IPS DF 6.9 (cell line): ENCODE data around the gene FNDC1.
A peak's percentile ranks its signal among the peaks of the same experiment; 100 is the strongest.
"Not testable (repeated sequence)": the region's sequence is repeated elsewhere in the genome, so short reads cannot be mapped to it uniquely, and the experiment has no call there.

Source experiments
- DNase-seq: peaks from one replicate; pipeline ENCODE4 v3.0.0-alpha.2; 2013; ENCODE audit warnings: low read depth, low spot score
- H3K27ac ChIP-seq: one replicate; pipeline ENCODE4 v1.5.1; 2013; ENCODE audit warnings: low read length, control low read depth
- H3K27me3 ChIP-seq: 2 replicates; pipeline ENCODE4 v1.6.1; 2013; ENCODE audit warnings: mild to moderate bottlenecking, low read length; ENCODE audit not compliant: control insufficient read depth, insufficient read depth
- H3K36me3 ChIP-seq: 2 replicates; pipeline ENCODE4 v1.6.1; 2013; ENCODE audit warnings: low read length; ENCODE audit not compliant: control insufficient read depth, insufficient read depth
- H3K4me1 ChIP-seq: 2 replicates; pipeline ENCODE4 v1.6.1; 2013; ENCODE audit warnings: low read length; ENCODE audit not compliant: control insufficient read depth, insufficient read depth
- H3K4me3 ChIP-seq: 2 replicates; pipeline ENCODE4 v1.5.1; 2013; ENCODE audit warnings: mild to moderate bottlenecking, low read length
- H3K9me3 ChIP-seq: 2 replicates; pipeline ENCODE4 v1.6.1; 2013; ENCODE audit warnings: low read length, inconsistent platforms; ENCODE audit not compliant: control insufficient read depth, insufficient read depth
- WGBS: extraction: QIAGEN DNeasy Blood & Tissue Kit; methylation state at CpG from one replicate; pipeline ENCODE4 v1.1.7; 2013; ENCODE audit warnings: mixed read lengths, missing lambda C conversion rate; ENCODE audit not compliant: insufficient read length, insufficient coverage; 5-methylcytosine and 5-hydroxymethylcytosine counted together

FNDC1 gene

DNA sequence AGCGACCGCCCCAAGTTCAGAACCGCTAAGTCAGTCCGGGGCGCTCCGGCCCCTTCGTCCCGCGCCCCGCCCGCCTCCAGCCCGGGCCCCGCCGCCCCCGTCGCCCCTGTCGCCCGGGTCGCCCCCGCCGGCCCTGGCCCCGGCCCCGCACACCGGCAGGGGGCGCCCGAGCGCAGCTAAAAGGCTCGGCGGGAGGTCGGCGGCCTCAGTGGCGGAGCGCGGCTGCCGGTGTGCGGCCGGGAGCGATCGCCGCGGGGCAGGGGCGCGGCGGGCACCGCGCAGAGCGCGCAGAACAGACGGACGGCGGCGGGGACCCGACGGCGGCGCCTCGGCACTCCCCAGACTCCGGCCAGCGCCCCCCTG lies at the start of gene FNDC1:
TSS of gene FNDC1 (plus strand) at position 208 of the 363 bp plus-strand sequence. CDS start 197 bp downstream, outside the sequence.
- WGBS = no CpG with 5 or more reads among the region's 59 CpGs
- DNase-seq = no peak
- H3K4me1 ChIP-seq = no peaks in the 10 kb centered on the region
- peaks cover 31% of the 10 kb centered on the region for H3K27me3 ChIP-seq
- no peak within 1 kb of the TSS for H3K27ac ChIP-seq
- no peaks in the 10 kb centered on the region for H3K36me3 ChIP-seq
- H3K9me3 ChIP-seq = no peaks in the 10 kb centered on the region
- peak within 1 kb of the TSS; percentile 54; the same call in 1 of the 2 replicates for H3K4me3 ChIP-seq

DNA sequence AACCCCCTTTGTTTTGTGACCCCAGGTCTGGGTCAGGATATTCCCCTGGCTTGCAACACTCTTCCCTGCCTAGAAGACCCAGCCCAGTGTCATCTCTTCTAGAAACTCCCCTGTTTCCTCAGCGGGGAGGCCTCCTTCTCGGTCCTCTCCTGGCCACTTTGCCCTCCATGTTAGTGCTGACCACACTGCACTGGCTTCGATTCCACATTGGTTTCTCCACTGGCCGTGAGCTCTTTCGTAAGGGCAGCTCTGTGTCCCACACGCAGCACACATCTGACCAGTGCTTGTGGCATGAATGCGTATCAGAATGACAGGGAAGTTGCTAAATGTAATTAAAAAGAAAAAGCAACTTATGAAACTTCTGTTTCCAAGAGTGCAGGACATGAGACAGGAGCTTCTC lies 49.4 kb upstream of the FNDC1 start:
- no peak overlapping the region for H3K4me3 ChIP-seq
- no peak overlapping the region for H3K27ac ChIP-seq
- H3K9me3 ChIP-seq = no peaks in the 10 kb centered on the region
- H3K36me3 ChIP-seq = no peaks in the 10 kb centered on the region
- no peak for DNase-seq
- no CpG with 5 or more reads among the region's 7 CpGs for WGBS
- no peaks in the 10 kb centered on the region for H3K4me1 ChIP-seq
- no peaks in the 10 kb centered on the region for H3K27me3 ChIP-seq

GRCh38 chr6:159121486-159121885 lies 47.7 kb upstream of the FNDC1 start:
- Histone ChIP-seq H3K27me3 (no peaks in the 10 kb centered on the region), H3K36me3 (no peaks in the 10 kb centered on the region), H3K9me3 (no peaks in the 10 kb centered on the region), H3K4me3 (no peak overlapping the region), H3K4me1 (no peaks in the 10 kb centered on the region), H3K27ac (no peak overlapping the region)
- no CpG with 5 or more reads among the region's 5 CpGs for WGBS
- DNase-seq = no peak

DNA sequence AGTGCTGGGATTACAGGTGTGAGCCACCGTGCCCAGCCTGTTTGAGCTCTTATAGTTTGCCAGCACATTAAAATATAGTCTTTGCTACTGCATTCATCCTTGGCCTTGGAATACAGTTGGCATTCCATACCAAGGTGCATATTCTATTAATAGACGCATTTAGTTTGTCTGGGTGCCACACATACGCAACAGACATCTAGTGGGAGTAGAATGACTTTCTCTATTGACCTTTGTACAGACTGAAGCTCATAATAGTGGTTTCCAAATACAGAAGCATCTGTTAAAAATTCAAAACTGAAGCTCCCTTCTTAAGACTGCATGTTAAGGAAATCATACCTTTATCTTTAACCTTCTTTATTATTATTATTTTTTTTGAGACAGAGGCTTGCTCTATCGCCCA lies 46.7 kb upstream of the FNDC1 start:
- Histone ChIP-seq H3K4me1 (no peaks in the 10 kb centered on the region), H3K36me3 (no peaks in the 10 kb centered on the region), H3K4me3 (no peak overlapping the region), H3K27me3 (no peaks in the 10 kb centered on the region), H3K9me3 (no peaks in the 10 kb centered on the region), H3K27ac (no peak overlapping the region)
- DNase-seq = no peak
- WGBS = no CpG with 5 or more reads among the region's 4 CpGs

- H3K9me3 ChIP-seq, H3K36me3 ChIP-seq, H3K4me3 ChIP-seq, H3K27me3 ChIP-seq, DNase-seq, H3K27ac ChIP-seq, H3K4me1 ChIP-seq: not testable (repeated sequence)
- no CpG with 5 or more reads among the region's 2 CpGs for WGBS
Measured at GRCh38 chr6:159123831-159124230, 45.4 kb upstream of the FNDC1 start.

DNA sequence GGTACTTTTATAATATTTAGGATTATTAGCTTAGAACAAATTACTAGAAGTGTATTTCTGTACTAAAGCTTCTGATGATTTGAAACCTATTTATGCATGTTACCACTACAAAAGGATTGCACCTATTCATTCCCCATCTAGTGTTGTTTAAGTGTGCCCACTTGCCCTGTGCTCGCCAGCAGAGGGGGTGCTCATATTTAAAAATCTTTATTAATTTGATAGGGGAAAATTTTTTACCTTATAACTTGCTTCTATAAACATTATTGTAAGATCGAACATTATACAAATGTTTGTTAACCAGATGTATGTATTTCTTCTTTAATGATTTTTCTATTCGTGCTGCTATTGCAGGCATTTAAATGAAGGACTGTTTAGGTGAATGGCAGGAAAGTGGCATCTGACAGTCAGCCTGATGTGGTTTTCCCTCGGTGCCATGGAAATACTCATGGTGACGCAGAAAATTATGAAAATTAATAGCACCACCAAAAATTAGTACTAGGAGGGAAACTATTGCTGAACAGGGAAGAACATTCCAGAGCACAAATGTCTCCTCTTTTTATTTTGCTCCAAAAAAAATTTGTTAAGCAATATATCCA lies 44.1 kb upstream of the FNDC1 start:
- no peak overlapping the region for H3K27ac ChIP-seq
- no CpG with 5 or more reads among the region's 5 CpGs for WGBS
- no peak overlapping the region for H3K4me3 ChIP-seq
- H3K36me3 ChIP-seq = no peaks in the 10 kb centered on the region
- no peaks in the 10 kb centered on the region for H3K27me3 ChIP-seq
- no peaks in the 10 kb centered on the region; the same call in 1 of the 2 replicates for H3K4me1 ChIP-seq
- no peaks in the 10 kb centered on the region for H3K9me3 ChIP-seq
- no peak for DNase-seq

- Histone ChIP-seq H3K4me3 (no peak overlapping the region), H3K36me3 (no peaks in the 10 kb centered on the region), H3K4me1 (no peaks in the 10 kb centered on the region; the same call in 1 of the 2 replicates), H3K27ac (no peak overlapping the region), H3K27me3 (no peaks in the 10 kb centered on the region), H3K9me3 (no peaks in the 10 kb centered on the region)
- WGBS = no CpG with 5 or more reads among the region's 5 CpGs
- no peak for DNase-seq
Measured at GRCh38 chr6:159125951-159126352, 43.2 kb upstream of the FNDC1 start.

- no peaks in the 10 kb centered on the region for H3K27me3 ChIP-seq
- H3K36me3 ChIP-seq = no peaks in the 10 kb centered on the region
- no peak overlapping the region for H3K27ac ChIP-seq
- WGBS = no CpG with 5 or more reads among the region's 5 CpGs
- H3K9me3 ChIP-seq = no peaks in the 10 kb centered on the region
- no peak for DNase-seq
- H3K4me1 ChIP-seq = no peaks in the 10 kb centered on the region; the same call in 1 of the 2 replicates
- H3K4me3 ChIP-seq = no peak overlapping the region
Measured at GRCh38 chr6:159126590-159126989, 42.6 kb upstream of the FNDC1 start.

DNA sequence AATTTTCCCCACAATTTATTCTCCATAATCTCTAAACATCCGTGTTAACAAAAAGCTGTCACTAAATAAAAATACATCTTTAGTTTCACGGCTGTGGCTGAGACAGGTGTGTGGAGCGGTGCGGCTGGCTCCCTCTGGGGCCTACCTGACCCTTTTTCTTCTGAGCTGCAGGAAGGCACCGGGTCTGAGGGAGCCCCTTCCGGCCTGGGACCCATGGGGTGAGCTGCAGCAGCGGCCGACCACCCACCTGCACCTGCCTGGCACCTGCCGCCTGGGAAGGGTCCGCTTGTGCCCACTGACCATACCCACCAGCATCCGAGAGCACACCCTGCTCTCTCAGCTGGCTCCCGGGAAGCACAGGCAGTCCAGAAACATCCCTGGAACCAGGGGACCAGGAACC lies 41.5 kb upstream of the FNDC1 start:
- Histone ChIP-seq H3K9me3 (no peaks in the 10 kb centered on the region), H3K27ac (no peak overlapping the region), H3K27me3 (no peaks in the 10 kb centered on the region), H3K36me3 (no peaks in the 10 kb centered on the region), H3K4me3 (no peak overlapping the region), H3K4me1 (no peaks in the 10 kb centered on the region; the same call in 1 of the 2 replicates)
- no peak for DNase-seq
- 100% methylated on average over 1 of the region's 12 CpGs for WGBS

DNA sequence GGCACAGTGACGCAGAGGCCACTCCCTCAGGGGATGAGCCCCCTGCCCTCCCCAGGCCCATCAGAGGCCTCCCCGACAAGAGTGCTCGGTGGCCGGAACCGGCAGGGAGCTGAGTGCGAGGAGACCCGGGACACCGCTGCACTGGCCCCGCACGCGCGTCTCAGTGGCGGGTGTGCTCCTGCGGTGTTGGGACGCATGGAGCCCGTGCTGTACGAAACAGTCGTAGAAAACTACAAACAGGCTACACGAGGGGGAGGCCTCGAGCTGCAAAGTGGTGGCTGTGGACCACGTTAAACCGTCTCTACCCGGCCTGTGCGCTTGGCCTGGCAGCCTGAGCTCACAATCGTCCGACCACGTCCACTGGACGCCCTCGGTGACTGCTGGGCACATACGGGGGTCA lies 40.2 kb upstream of the FNDC1 start:
- H3K36me3 ChIP-seq = no peaks in the 10 kb centered on the region
- no peaks in the 10 kb centered on the region for H3K27me3 ChIP-seq
- DNase-seq = no peak
- no CpG with 5 or more reads among the region's 30 CpGs for WGBS
- no peaks in the 10 kb centered on the region for H3K9me3 ChIP-seq
- H3K4me1 ChIP-seq = no peaks in the 10 kb centered on the region; the same call in 1 of the 2 replicates
- no peak overlapping the region for H3K27ac ChIP-seq
- H3K4me3 ChIP-seq = no peak overlapping the region

DNA sequence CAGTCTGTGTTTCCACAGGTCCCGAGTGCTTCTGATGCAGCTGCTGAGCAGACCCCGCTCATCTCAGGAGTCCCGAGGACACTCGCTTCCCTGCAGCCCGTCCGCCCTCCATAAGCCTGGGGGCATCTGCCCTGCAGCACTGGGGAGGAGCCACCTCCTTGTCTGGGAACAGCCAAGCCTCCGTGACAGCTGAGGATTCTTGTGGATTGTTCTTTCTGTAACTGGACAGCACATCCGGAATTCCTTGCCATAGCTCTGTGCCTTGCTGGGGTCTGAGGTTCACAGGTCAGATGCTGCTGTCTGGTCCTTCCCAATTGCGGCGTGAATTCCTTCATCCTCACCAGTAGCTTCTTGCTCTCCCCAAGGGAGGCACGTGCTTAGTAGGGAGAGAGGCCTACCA lies 38.4 kb upstream of the FNDC1 start:
- peaks cover 1% of the 10 kb centered on the region for H3K4me1 ChIP-seq
- no peaks in the 10 kb centered on the region for H3K27me3 ChIP-seq
- no peaks in the 10 kb centered on the region for H3K36me3 ChIP-seq
- no peaks in the 10 kb centered on the region for H3K9me3 ChIP-seq
- no peak overlapping the region for H3K27ac ChIP-seq
- no peak overlapping the region for H3K4me3 ChIP-seq
- no peak for DNase-seq
- WGBS = no CpG with 5 or more reads among the region's 11 CpGs
